NB4 (cell line): ENCODE results near the gene CTSA.
A peak's percentile ranks its signal among the peaks of the same experiment; 100 is the strongest.
"Not testable (repeated sequence)": the region's sequence is repeated elsewhere in the genome, so short reads cannot be mapped to it uniquely, and the experiment has no call there.

Experiments used
- DNase-seq: peaks from one replicate; pipeline ENCODE4 v3.0.0; 2010; ENCODE audit warnings: low read depth
- H3K4me3 ChIP-seq: one replicate; pipeline ENCODE4 v1.5.1; 2011; ENCODE audit warnings: mild to moderate bottlenecking, low read depth, low read length, moderate library complexity
- MAX ChIP-seq: IDR thresholded peaks from 2 replicates; pipeline ENCODE4 v1.6.1; 2011; ENCODE audit warnings: low read depth, low read length
- MYC ChIP-seq: IDR thresholded peaks from 2 replicates; pipeline ENCODE4 v1.6.1; 2011; ENCODE audit warnings: low read depth, low read length
- POLR2A ChIP-seq: IDR thresholded peaks from 2 replicates; pipeline ENCODE4 v1.6.1; 2011; ENCODE audit warnings: mild to moderate bottlenecking; ENCODE audit not compliant: insufficient read length; ENCODE audit errors: extremely low read depth
- TF ChIP-seq, protein P1 (sequence below): IDR thresholded peaks from one replicate; pipeline ENCODE4 v1.5.1; 2012; ENCODE audit warnings: low read depth, low read length

CTSA gene

GRCh38 chr20:45873409-45874103, 17.6 kb upstream of the CTSA start:
- DNase-seq = no peak
- no peak overlapping the region for H3K4me3 ChIP-seq
- TF ChIP-seq, protein P1, sequence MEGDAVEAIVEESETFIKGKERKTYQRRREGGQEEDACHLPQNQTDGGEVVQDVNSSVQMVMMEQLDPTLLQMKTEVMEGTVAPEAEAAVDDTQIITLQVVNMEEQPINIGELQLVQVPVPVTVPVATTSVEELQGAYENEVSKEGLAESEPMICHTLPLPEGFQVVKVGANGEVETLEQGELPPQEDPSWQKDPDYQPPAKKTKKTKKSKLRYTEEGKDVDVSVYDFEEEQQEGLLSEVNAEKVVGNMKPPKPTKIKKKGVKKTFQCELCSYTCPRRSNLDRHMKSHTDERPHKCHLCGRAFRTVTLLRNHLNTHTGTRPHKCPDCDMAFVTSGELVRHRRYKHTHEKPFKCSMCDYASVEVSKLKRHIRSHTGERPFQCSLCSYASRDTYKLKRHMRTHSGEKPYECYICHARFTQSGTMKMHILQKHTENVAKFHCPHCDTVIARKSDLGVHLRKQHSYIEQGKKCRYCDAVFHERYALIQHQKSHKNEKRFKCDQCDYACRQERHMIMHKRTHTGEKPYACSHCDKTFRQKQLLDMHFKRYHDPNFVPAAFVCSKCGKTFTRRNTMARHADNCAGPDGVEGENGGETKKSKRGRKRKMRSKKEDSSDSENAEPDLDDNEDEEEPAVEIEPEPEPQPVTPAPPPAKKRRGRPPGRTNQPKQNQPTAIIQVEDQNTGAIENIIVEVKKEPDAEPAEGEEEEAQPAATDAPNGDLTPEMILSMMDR = no peak
- TF ChIP-seq MAX (no peak), POLR2A (no peak), MYC (no peak)

DNA sequence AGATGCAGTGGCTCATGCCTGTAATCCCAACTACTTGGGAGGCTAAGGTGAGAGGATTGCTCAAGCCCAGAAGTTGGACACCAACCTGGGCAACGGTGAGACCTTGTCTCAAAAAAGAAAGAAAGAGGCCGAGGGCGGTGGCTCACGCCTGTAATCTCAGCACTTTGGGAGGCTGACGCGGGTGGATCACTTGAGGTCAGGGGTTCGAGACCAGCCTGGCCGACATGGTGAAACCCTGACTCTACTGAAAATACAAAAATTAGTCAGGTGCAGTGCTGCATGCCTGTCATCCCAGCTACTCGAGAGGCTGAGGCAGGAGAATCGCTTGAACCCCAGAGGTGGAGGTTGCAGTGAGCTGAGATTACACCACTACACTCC, 17.0 kb upstream of the CTSA start:
- not testable (repeated sequence) for H3K4me3 ChIP-seq, DNase-seq

GRCh38 chr20:45874576-45874975, 16.6 kb upstream of the CTSA start:
- TF ChIP-seq MYC (no peak), MAX (no peak), POLR2A (no peak)
- TF ChIP-seq, protein P1 = no peak
- DNase-seq = peak; percentile 1
- no peak overlapping the region for H3K4me3 ChIP-seq

DNA sequence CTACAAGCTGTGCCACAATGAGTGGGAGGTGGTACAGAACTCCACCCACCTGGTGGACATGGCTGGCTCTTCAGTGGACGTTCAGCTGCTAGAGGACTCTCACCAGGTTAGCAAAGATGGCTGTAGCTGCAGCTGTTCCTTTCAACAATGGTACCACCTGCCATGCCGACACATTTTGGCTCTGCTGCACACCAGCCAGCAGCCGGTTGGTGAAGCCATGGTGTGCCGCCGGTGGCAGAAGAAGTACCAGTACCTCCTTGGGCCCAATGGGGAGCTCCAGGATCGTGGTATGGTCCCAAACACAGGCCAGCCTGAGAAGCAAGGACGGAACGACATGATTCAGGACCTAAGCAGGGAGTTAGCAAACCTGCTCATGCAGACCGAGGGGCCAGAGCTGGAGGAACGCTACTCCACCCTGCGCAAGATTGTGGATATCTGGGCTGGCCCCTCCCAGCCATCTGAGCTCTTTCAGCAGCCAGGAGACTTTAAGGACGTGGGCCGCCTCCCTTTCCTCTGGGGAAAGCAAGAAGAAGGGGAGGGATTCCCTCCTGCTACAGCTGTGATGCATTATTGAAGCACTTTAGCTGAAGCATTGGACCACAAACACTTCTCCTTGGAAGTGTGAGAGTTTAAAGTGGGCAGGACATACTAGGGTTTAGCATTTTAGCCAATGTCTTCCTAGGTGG, 12.9 kb upstream of the CTSA start:
- H3K4me3 ChIP-seq = no peak overlapping the region
- DNase-seq = no peak
- TF ChIP-seq MYC = no peak
- TF ChIP-seq POLR2A = no peak
- TF ChIP-seq MAX = no peak
- TF ChIP-seq, protein P1 = no peak

DNA sequence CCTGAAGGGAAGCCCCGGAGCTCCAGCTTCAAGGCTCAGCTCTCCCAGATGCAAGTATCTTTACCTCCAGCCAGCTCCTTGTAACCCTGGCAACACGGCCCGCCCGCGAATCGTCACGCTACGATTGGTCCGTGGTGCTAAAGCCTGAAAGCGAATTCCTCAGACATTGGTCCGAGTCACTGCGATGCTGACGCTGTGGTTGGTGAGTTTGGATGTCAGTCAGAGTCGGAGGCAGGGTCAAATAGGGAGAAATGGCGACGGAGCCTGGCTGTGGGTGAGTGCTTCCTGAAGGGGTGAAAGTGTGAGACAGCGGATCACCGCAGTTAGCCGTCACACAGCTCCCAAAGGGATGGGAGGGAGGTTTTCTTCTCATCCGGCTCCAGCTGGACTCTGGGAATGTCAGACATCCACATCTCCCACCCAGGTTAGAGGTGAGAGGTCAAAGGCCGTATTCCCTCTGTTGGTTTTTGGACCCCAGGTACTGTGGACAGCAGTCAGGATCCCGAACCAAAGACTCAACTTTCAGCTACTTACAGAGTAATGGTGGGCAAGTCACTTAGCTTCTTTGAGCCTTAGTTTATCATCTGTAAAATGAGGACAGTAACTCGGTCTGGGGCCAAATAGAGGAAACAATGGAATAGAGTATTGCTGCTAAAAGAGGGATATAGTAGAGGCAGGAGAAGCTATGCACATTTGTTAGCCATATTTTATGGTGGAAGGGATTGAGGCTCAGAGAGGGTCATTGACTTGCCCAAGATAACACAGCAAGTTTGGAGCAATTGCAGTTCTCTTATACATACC, 9.9 kb upstream of the CTSA start, which contains the start of gene ZSWIM1:
Gene ZSWIM1, plus strand, starts transcription at position 240 of the 801 bp plus-strand sequence. CDS start 1,366 bp downstream, outside the sequence.
- H3K4me3 ChIP-seq = peak within 1 kb of the TSS; percentile 100
- peak; percentile 97 for TF ChIP-seq POLR2A
- no peak for TF ChIP-seq MYC
- DNase-seq = peak; percentile 99

GRCh38 chr20:45882469-45883099, 8.6 kb upstream of the CTSA start:
- TF ChIP-seq POLR2A = no peak
- TF ChIP-seq, protein P1 = no peak
- TF ChIP-seq MAX = no peak
- no peak for TF ChIP-seq MYC
- H3K4me3 ChIP-seq = no peak overlapping the region
- DNase-seq = no peak
